ENCODE results near the gene GSG1L.

Gene GSG1L

GRCh38 chr16:27974896-27975540, 88.5 kb downstream of the GSG1L start:
- no peaks in the 10 kb centered on the region for H3K79me2 ChIP-seq (ENCODE audit: insufficient read depth, low read depth)
- H3K27me3 ChIP-seq (ENCODE audit: insufficient read depth, low read depth) = no peaks in the 10 kb centered on the region

GRCh38 chr16:27973678-27974077, 89.8 kb downstream of the GSG1L start:
- H3K4me2 ChIP-seq = no peak overlapping the region
- no peaks in the 10 kb centered on the region for H3K36me3 ChIP-seq (ENCODE audit: insufficient read depth)
- no peak overlapping the region for H2AFZ ChIP-seq (ENCODE audit: low read depth)
- TF ChIP-seq CTCF (conservative IDR thresholded peaks at IDR 0.05; ENCODE audit: low read depth, low read length) = no peak; the same call in 1 of the 2 replicates
- H3K4me1 ChIP-seq (ENCODE audit: low read depth, poor library complexity, severe bottlenecking) = peaks cover 4% of the 10 kb centered on the region
- H3K27ac ChIP-seq = no peak overlapping the region
- no peak overlapping the region for H3K9ac ChIP-seq
- H4K20me1 ChIP-seq (ENCODE audit: insufficient read depth) = no peaks in the 10 kb centered on the region
- no peaks in the 10 kb centered on the region for H3K79me2 ChIP-seq (ENCODE audit: insufficient read depth, low read depth)
- no peak overlapping the region for H3K4me3 ChIP-seq (IDR thresholded peaks at IDR 0.05; ENCODE audit: insufficient read depth, low read depth, low read length)
- H3K27me3 ChIP-seq (ENCODE audit: insufficient read depth, low read depth) = no peaks in the 10 kb centered on the region

More at GRCh38 chr16:27974896-27975540, 88.5 kb downstream of the GSG1L start:
- Histone ChIP-seq H2AFZ (ENCODE audit: low read depth) (no peak overlapping the region), H3K9ac (no peak overlapping the region), H3K27ac (no peak overlapping the region), H3K4me2 (no peak overlapping the region), H3K4me3 (IDR thresholded peaks at IDR 0.05; ENCODE audit: insufficient read depth, low read depth, low read length) (no peak overlapping the region), H3K4me1 (ENCODE audit: low read depth, poor library complexity, severe bottlenecking) (peaks cover 4% of the 10 kb centered on the region), H4K20me1 (ENCODE audit: insufficient read depth) (no peaks in the 10 kb centered on the region), H3K36me3 (ENCODE audit: insufficient read depth) (no peaks in the 10 kb centered on the region)
- no peak for TF ChIP-seq CTCF (conservative IDR thresholded peaks at IDR 0.05; ENCODE audit: low read depth, low read length)

- H3K4me3 ChIP-seq (IDR thresholded peaks at IDR 0.05; ENCODE audit: insufficient read depth, low read depth, low read length) = no peak overlapping the region
- no peaks in the 10 kb centered on the region for H3K27me3 ChIP-seq (ENCODE audit: insufficient read depth, low read depth)
- no peak overlapping the region for H3K9ac ChIP-seq
- H3K79me2 ChIP-seq (ENCODE audit: insufficient read depth, low read depth) = no peaks in the 10 kb centered on the region
- H3K4me1 ChIP-seq (ENCODE audit: low read depth, poor library complexity, severe bottlenecking) = peaks cover 4% of the 10 kb centered on the region
- H3K36me3 ChIP-seq (ENCODE audit: insufficient read depth) = no peaks in the 10 kb centered on the region
- H4K20me1 ChIP-seq (ENCODE audit: insufficient read depth) = no peaks in the 10 kb centered on the region
- peak overlapping the region; percentile 57 for H2AFZ ChIP-seq (ENCODE audit: low read depth)
- peak; percentile 77 for TF ChIP-seq CTCF (conservative IDR thresholded peaks at IDR 0.05; ENCODE audit: low read depth, low read length)
- no peak overlapping the region for H3K27ac ChIP-seq
- H3K4me2 ChIP-seq = 0 out of 2 replicates have a peak overlapping the region, but pooled peaks have one; percentile 21
Measured at GRCh38 chr16:27972500-27972899, 91.0 kb downstream of the GSG1L start.

- Histone ChIP-seq H3K4me1 (ENCODE audit: low read depth, poor library complexity, severe bottlenecking) (peaks cover 4% of the 10 kb centered on the region), H3K4me2 (no peak overlapping the region), H3K79me2 (ENCODE audit: insufficient read depth, low read depth) (no peaks in the 10 kb centered on the region), H4K20me1 (ENCODE audit: insufficient read depth) (no peaks in the 10 kb centered on the region), H3K9ac (no peak overlapping the region), H2AFZ (ENCODE audit: low read depth) (no peak overlapping the region), H3K27me3 (ENCODE audit: insufficient read depth, low read depth) (no peaks in the 10 kb centered on the region), H3K36me3 (ENCODE audit: insufficient read depth) (no peaks in the 10 kb centered on the region), H3K27ac (no peak overlapping the region), H3K4me3 (IDR thresholded peaks at IDR 0.05; ENCODE audit: insufficient read depth, low read depth, low read length) (no peak overlapping the region)
- TF ChIP-seq CTCF (conservative IDR thresholded peaks at IDR 0.05; ENCODE audit: low read depth, low read length) = no peak
Measured at GRCh38 chr16:27969574-27969973, 93.9 kb downstream of the GSG1L start.
